Raji (cell line): ENCODE data around the gene JPH2.

Source experiments
- POLR2A ChIP-seq: IDR thresholded peaks from 2 replicates; pipeline ENCODE4 v1.6.1; 2011; ENCODE audit warnings: low read depth, low read length, control low read depth; ENCODE audit not compliant: insufficient read depth

Gene JPH2

DNA sequence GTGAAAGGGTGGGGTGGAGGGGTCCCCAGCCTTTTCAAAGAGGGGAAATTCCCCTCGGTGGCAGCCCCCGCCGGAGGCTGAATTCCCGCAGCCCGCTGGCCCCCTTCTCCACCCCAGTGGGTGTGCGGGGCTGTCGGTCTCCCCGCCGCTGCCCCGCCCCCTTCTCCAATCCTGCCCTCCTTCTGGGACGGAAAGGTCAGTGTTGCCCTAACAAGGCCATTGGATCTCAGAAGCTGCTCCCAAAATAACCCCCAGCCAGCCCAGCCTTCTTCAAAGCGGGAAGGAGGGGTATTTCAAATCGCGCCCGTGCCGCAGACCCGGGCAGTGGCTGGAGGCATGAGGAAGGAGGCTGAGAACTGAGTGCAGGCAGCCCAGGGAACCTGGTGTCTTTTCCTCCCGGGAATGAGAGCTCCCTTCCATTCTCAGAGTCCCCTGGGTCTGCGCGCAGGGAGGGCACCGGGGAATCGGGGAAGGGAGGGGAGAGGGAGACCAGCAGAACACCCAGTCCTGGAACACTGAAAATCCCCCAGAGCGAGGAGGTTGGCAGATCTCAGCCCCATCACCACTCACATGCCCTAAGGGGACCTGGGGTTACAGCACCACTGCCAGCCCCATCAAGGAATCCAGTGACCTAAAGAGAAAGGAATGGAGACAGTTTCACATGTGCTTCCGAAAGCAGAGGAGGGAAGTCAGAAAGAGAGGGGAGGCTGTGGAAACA, at the start of gene JPH2:
TSS of gene JPH2 (minus strand) at position 135 of the 718 bp plus-strand sequence. CDS start 483 bp downstream, outside the sequence.
- TF ChIP-seq POLR2A: no peak

DNA sequence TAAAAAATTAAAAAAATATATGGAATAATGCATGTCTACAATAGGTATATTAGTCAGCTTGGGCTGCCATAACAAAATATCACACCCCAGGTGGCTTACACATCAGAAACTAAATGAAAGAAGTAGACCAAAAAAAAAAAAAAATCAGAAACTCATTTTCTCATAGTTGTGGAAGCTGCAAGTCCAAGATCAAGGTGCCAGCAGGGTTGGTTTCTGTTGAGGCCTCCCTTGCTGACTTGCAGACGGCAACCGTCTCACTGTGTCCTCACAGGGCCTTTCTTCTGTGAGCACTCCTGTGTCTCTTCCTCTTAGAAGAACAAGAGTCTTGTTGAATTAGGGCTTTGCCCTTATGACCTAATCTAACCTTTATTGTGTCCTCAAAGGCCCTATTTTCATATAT, 48.7 kb upstream of the JPH2 start:
- no peak for TF ChIP-seq POLR2A

DNA sequence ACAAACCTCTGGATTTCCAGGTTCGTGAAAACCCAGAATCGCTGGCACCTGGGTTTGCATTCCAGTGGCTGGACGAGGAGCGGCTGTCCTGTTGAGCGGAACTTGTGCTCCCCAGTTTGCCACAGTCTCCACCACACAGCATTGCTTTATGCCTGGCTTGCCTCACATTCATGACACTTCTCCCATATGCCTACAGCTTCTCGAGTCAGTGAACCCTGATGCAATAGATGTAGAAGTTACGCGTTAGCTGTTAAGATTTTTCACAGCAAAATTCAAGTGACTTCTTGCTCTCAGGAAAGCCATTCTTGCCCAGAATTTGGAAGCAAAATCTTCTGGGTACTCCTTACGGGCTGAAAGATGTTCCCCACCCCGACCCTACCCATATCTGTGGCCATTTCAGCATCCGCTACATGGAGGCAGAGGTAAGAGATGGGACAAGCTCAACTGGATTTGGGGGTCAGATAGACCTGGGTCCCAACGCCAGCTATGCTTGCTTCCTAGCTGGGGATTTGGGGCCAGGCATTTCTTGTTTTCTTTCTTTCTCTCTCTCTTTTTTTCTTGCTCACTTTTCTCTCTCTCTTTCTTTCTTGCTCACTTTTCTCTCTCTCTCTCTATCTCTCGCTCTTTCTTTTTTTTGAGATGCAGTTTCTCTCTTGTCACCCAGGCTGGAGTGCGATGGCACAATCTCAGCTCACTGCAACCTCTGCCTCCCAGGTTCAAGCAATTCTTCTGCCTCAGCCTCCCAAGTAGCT, 47.8 kb upstream of the JPH2 start:
- no peak for TF ChIP-seq POLR2A

DNA sequence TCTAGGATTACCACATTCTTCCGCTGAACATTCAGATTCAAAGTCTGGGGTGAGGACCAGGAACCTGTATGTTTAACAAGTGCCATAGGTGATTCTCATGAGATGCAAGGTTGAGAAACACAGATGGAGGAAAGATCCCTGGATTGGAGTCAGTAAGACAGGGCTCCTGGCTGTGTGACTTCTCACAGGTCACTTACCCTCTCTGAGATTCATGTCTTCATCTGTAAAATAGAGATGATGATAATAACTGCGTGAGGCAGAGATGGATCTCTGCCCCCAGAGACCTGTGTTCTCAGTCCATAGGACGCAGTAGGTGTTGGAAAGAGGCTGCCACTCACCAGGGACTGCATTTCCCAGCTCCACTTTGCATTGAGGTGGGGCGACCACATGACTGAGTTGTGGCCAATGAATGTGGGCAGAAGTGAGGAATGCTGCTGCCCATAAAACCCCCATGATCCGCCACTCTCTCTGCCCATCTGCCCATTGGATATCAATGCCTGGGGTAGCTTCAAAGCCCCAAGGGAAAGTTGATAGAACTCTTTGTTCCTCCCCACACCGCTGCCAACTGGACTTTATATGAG, 46.5 kb upstream of the JPH2 start:
- no peak for TF ChIP-seq POLR2A

DNA sequence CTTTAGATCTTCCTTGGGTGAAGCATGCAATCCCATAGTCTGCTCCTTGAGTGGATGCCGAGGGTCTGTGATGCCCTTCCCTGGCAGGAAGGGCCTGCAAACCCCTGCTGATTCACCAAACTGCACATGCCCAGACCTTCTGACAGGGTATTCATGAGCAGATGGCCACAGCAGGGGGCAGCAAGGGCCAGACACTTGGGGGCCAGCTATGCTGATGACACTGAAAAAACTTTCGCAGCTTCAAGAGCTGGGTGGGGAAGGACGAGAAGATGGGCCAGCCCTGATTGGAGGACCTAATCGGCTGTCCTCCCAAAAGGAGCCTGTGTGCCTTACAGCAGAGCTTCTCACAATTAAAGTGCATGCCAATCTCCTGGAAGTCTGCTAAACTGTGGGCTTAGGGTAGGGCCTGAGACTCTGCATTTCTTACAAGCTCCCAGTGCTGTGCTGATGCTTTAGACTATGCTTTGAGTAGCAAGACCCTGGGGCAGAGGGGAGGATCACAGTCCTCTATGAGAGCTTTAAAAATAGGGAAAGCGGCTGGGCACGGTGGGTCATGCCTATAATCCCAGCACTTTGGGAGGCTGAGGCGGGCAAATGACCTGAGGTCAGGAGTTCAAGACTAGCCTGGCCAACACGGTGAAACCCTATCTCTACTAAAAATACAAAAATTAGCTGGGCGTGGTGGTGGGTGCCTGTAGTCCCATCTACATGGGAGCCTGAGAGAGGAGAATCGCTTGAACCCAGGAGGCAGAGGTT, 44.9 kb upstream of the JPH2 start:
- TF ChIP-seq POLR2A: no peak

DNA sequence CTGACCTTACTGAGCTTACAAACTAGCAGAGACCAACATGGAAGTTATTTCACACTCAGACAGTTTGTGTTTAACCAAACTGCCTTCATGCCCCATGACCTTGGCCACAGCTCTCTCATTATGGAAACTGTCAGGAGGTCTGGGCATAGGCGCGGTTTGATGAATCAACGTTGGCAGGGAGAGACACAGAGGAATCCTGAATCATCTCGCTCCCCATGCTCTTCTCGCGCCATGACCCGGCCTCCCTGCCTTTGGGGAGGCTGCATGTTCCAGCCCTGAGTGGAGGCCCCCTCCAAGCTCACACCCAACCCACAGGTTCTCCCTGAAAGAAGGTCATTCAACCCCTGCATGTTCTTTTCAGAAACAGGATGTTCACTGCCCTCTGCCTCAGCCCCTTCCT, 44.2 kb upstream of the JPH2 start:
- TF ChIP-seq POLR2A: no peak

DNA sequence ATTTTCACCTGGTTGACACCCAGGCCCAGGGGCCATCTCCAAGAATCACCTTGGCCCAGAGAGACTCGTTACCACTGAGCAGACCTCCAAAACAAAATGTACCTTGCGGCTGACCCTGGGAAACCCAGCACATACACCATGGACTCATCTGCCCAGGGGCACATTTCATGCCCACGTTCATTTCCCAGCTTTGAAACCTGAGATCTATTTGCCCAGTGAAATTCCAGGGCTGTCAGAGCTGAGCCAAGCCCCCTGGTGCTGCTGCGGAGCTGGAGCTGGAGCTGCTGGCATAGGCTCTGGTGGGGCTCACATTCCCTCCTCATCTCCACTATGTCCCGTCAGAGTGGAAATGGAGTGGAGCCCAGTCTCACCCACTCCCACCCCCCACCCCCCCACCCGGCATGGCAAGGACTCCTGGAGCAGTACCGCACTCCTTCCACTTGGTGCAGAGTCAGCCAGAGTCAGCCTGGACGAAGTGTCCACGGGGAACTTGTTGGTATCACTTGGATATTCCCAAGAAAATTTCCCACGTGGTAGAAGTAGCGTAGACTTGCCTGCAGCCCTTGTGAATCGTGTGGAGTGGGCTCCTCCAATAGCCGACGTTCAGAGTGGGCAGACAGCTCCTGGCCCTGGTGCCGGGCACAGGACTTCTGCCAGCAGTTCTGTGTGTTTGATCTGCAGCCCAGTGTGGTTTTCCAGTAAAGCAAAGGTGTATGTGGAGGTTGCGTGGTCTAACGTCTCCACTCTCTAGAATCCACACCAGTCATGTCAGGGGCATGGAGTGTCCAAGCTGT, 41.7 kb upstream of the JPH2 start:
- no peak for TF ChIP-seq POLR2A

DNA sequence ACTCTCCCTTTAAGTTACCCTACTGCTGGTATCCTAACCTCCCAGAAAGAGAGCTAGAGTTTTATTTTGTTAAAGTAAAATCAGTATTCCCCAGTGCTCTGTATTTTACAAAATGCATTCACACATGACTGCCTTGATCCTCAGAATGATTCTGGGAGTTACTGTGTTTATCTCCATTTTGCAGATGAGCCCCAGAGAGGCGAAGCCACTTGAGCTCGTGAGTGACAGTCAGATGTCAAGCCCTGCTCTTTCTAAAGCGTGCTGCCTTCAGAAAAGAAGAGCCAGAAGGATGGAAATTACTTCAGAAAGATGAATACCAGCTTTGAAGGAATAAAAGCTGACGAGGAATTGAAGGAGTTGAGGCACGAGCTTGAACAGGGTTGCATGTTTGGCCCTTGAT, 37.6 kb upstream of the JPH2 start:
- TF ChIP-seq POLR2A: no peak

DNA sequence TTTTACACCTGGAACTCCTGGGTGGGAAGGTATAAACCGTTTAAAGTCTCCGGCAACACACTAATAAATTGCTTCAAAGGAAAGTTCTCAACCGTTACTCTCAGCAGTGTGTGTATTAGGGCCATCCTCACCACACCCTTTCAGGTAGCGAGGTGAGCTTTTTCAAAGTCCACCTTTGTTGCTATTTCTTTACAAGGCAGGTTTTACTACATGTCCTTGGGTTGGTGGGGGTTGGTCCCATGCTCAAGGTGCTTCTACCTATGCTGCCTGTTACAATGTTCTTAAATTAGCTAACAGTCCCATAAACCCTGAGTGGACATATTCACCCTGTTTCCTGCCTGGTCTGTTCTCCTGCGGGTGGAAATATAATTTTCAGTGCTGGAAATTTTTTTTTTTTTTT, 36.7 kb upstream of the JPH2 start:
- TF ChIP-seq POLR2A: no peak

DNA sequence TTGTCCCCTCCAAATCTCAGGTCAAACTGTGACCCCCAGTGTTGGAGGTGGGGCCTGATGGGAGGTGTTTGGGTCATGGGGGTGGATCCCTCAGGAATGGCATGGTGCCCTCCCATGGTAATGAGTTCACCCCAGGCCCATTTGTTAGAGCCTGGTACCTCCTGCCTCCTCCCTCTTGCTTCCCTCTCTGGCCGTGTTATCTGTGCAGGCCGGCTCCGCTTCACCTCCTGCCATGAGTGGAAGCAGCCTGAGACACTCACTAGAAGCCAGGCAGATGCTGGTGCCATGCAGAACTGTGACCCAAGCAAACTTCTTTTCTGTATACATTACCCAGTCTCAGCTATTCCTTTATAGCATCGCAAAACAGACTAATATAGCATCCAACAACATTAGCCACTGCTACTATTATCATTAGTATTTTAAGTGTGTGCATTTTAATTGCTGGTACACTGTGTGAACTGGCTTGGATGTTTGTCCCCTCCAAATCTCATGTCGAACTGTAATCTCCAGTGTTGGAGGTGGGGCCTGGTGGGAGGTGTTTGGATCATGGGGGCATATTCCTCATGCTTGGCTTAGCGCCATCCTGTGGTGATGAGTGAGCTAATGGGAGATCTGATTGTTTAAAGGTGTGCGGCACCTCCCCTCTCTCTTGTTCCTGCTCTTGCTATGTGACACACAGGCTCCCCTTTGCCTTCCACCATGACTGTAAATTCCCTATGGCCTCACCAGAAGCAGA, 35.8 kb upstream of the JPH2 start:
- no peak for TF ChIP-seq POLR2A

DNA sequence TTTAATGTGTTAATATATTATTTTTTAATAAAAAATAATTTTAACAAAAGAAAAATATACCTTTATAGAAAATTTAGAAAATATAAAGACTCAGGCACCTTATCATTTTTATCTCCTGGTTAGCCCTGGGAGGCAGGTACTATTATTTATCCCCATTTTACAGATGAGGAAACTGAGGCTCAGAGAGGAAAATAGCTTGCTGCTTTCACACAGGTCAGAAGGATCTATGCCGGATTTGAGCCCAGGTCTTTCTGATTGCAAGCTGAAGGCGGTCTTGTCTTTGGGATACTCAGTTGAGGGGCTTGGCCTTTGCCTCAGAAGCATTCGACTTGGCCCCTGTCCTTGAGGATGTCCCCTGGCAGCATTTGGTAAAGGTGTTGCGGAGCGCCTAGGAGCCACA, 35.0 kb upstream of the JPH2 start:
- TF ChIP-seq POLR2A: no peak

DNA sequence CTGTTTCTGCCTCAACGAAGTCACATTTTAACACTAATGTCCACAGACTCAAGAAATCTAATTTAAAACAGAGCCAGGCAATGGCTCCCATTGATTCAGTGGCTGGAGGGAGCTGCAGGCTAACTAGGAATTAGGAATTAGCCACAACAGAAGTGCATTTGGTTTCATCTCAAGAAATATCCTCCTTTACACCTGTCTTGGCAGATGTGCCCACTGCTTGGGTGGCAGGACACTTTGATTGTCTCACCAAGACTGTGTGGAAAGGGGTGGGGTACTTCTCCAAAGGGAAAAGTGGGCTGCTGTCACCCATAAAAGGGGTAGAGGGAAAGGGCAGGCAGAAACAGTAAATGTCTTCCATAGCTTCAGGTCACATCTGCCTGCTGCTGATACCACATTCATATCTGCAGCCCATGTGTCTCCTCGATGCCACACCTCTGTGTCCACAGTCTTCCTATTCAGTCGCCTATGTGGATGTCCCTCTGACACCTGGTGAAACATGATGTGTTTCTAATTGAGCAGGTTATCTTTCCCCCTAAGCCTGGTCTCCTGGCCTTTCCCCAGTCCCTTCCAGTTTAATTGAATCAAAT, 34.5 kb upstream of the JPH2 start:
- TF ChIP-seq POLR2A: no peak

DNA sequence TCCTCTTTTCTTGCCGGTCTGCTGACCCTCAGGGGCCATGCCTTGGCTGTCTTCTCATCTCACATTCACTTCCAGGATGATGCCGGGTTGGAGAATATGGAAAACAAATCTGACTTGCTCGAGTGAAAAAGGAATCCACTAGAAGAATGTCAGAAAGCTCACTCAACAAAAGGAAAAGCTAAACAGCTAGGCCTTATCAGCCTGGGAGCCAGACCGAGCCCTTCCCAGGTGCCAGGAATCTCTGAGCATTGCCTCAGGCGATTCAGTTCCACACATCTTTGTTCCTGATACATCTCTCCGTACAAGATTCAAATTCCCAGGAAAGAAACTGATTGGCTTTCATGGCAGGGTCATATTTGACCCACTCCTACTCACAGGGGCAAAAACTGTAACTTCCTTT, 32.8 kb upstream of the JPH2 start:
- no peak for TF ChIP-seq POLR2A

DNA sequence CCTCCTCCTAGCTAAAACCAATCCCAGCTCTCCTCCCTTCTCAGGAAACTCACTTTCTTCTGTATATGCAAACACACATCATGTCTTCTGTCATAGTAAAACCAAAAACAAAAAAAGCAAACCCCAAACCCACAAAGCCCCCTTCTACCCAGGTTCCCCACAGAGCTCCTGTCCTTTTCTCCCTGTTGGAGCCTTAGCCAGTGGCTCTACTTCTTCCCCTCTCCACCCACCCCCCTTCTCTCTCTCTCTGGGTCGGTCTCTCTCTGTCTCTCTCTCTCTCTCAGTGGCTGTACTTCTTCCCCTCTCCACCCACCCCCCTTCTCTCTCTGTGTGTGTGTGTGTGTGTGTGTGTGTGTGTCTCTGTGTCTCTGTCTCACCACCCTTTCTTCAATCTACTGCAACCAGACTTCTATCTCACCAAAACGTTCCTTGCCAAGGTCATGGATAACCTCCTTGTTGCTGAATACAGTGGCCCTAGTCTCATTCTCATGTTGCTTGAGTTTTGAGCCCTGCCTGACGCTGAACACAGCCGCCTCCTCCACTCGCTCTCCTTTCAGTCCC, 32.3 kb upstream of the JPH2 start:
- TF ChIP-seq POLR2A: no peak

DNA sequence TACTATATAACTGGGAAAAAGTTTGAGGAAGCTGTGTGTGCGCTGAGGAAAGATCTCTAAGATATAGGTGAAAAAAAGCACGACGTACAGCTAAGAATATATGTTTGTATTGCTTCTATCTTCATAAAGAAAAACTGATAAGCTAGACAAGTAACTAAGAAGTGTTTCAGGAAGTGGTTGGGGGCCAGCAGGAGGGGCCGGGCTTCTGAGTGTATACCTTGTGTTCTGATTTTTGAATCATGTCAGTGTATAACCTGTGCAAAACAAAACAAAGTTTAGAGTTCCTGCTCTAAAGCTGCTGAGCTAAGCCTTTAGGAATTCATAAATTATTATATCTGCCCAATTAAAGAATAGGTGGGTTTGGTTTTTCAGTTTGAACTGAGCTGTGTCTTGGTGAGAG, 31.5 kb upstream of the JPH2 start:
- no peak for TF ChIP-seq POLR2A
